Gastrocnemius medialis (tissue), 4 donors: Measurements from ENCODE around the gene CELSR3. TPM values are rescaled to one million over a fixed set of nuclear protein-coding genes. Genes with fewer than 3 reads are reported as not detected.

ENCODE experiments used
- ATAC-seq, 2 donors: fragments of 150-250 bp; one replicate each; pipeline ENCODE4 v1.9.1; 2016
- DNase-seq, 2 donors: peaks; one replicate each; pipeline ENCODE4 v3.0.0-alpha.2; 2019
- H3K27ac ChIP-seq, 4 donors: fragments of 200-600 bp; sonication (generic); 1 replicate in 1 of 4; 2 replicates in 3 of 4; pipeline ENCODE4 v1.5.1; 2016 to 2018; ENCODE audit warnings: mild to moderate bottlenecking in 2 of 4, moderate library complexity in 1 of 4
- H3K27me3 ChIP-seq, 3 donors: fragments of 200-600 bp; sonication (generic) in 2 of 3; 1 replicate in 1 of 3; 2 replicates in 2 of 3; pipeline versions ENCODE4 v1.5.1 to v1.6.0; 2016 to 2019; ENCODE audit warnings: mild to moderate bottlenecking in 1 of 3, moderate library complexity in 1 of 3
- H3K36me3 ChIP-seq, 2 donors: fragments of 200-600 bp; sonication (generic) in 1 of 2; one replicate each; pipeline ENCODE4 v1.5.1; 2017 to 2018
- H3K4me1 ChIP-seq, 2 donors: fragments of 200-600 bp; sonication (generic) in 1 of 2; one replicate each; pipeline ENCODE4 v1.5.1; 2016 to 2017; ENCODE audit warnings: mild to moderate bottlenecking in 2 of 2
- H3K4me3 ChIP-seq, 4 donors: fragments of 200-600 bp; sonication (generic) in 3 of 4; 1 replicate in 1 of 4; 2 replicates in 3 of 4; pipeline ENCODE4 v1.5.1; 2016 to 2019; ENCODE audit warnings: mild to moderate bottlenecking in 2 of 4
- H3K9me3 ChIP-seq, 3 donors: fragments of 200-600 bp; sonication (generic) in 2 of 3; 1 replicate in 1 of 3; 2 replicates in 2 of 3; pipeline ENCODE4 v1.5.1; 2016 to 2019
- POLR2A ChIP-seq, 2 donors: fragments of 450-650 bp; IDR thresholded peaks; one replicate each; pipeline ENCODE4 v1.6.1; 2017; ENCODE audit warnings: antibody characterized with exemption in 2 of 2, mild to moderate bottlenecking in 2 of 2, moderate library complexity in 2 of 2
- in situ Hi-C, 4 donors: fragments of 200-750 bp; cut with MboI; loops; one replicate each; pipeline versions ENCODE4 v1.15.0 to v1.8.0; 2017; ENCODE audit warnings: low sequenced_read_pairs in 4 of 4
- intact Hi-C: fragments of 100-400 bp; cut with DNase I; formaldehyde crosslinking; loops from one replicate; pipeline ENCODE4 v1.15.1; 2023; ENCODE audit warnings: low total_unique reads
- total RNA-seq, 4 donors: library from RNA; depleted of rRNA; stranded (reverse); fragments of >200 nt; gene quantifications; one replicate each; pipeline versions ENCODE4 v1.1.0 to v1.2.3, GENCODE V29; 2016
- TF ChIP-seq, protein P1 (sequence below), 5 experiments: fragments of 450-650 bp in 3 of 5; fragments of 200-600 bp in 2 of 5; sonication (generic) in 2 of 5; IDR thresholded peaks in 4 of 5; conservative IDR thresholded peaks in 1 of 5; 1 replicate in 4 of 5; 2 replicates in 1 of 5; pipeline ENCODE4 v1.5.1; 2016 to 2019; ENCODE audit warnings: antibody characterized with exemption in 5 of 5, mild to moderate bottlenecking in 3 of 5, moderate library complexity in 3 of 5

CELSR3 gene
- total RNA-seq, 4 donors from 2014 or later = 0.02 to 0.25 (median 0.05) TPM; not detected in 1

DNA sequence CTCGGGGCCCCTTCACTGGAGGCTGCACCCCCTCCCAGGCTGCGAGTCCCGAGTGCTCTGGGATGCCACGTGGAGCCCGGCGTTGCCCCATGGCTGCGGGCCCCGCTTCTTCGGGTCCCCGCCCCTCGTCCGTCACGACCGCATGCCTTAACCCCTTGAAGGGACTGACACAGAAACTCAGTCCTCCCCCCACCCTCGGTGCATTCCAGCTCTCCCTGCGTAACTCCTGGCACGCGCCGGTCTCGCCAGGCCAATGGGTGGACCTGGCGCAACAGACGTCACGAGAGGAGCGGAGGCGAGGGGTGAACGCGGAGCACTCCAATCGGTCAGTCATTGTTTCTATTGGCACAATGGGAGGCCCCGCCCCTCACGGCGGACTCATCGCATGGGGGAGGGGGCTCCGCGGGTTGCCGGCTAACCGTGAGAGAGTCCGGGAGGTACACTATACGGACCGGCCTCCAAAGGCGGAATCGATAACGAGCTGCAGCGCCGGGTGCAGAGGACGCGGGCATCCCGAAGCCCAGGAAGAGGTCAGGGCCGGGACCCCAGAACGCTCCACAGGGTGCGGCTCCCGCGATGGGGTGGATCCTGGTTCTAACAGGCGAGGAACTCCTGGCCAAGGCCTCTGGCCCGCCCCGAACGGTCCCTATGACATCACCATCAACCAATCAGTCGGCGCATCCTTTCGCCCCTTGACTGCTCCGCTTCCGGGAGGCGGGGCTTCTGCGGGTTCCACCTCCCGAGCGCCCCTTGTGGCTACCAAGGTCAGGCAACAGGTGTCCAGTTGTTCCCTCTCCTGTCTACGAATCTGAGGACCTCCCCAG lies 1.0 kb upstream of the CELSR3 start:
- in situ Hi-C loops = no loop called here
- Histone ChIP-seq H3K27me3 (peaks cover 26 to 35% (median 35%) of the 10 kb centered on the region in 3 donors), H3K4me1 (peaks cover 5 to 21% of the 10 kb centered on the region in 2 donors), H3K9me3 (no peaks in the 10 kb centered on the region), H3K27ac (peak overlapping the region in 2 of 4 donors; percentile 27 to 28), H3K4me3 (peak overlapping the region; percentile 41 to 61 (median 42)), H3K36me3 (no peaks in the 10 kb centered on the region)
- ATAC-seq (peak; percentile 58 to 70), DNase-seq (peak; percentile 32 to 69)
- intact Hi-C loops = no loop called here
- TF ChIP-seq, protein P1, sequence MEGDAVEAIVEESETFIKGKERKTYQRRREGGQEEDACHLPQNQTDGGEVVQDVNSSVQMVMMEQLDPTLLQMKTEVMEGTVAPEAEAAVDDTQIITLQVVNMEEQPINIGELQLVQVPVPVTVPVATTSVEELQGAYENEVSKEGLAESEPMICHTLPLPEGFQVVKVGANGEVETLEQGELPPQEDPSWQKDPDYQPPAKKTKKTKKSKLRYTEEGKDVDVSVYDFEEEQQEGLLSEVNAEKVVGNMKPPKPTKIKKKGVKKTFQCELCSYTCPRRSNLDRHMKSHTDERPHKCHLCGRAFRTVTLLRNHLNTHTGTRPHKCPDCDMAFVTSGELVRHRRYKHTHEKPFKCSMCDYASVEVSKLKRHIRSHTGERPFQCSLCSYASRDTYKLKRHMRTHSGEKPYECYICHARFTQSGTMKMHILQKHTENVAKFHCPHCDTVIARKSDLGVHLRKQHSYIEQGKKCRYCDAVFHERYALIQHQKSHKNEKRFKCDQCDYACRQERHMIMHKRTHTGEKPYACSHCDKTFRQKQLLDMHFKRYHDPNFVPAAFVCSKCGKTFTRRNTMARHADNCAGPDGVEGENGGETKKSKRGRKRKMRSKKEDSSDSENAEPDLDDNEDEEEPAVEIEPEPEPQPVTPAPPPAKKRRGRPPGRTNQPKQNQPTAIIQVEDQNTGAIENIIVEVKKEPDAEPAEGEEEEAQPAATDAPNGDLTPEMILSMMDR (IDR thresholded peaks at IDR 0.05 in 4 of 5, conservative IDR thresholded peaks at IDR 0.05 in 1 of 5) = peak in 4 of 5 experiments; percentile 13 to 47 (median 32)
- no peak for TF ChIP-seq POLR2A (IDR thresholded peaks at IDR 0.05)

DNA sequence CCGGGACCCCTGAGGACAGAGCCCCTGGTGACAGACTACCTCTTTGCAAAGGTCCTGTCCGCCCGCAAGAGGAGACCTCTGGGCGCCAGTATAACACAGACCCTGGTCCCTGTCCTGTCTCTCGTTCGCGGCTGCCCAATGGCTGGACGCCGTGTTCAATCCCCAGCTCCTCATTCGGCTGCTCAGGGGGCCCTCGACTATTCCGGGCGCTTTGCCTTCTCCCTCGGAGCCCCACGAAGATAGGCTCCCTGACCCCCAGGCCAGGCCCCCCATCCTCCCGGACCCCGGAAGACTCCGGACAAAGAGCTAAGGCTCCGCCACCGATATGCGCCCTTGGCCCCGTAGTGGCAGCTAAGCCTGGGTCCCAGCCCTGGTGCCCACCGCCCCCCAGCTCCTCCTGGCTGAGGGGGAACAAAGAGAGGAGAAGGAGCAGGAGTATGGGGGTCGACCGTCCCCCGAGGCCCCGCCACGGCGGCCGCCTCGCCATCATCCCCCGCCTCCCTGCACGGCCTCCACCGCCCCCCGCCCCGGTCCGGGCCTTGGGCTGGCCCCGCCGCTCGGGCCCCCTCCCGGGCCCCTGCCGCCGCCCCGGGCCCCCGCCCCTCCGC lies 437 bp downstream of the CELSR3 start:
- H3K27me3 ChIP-seq = peaks cover 26 to 35% (median 35%) of the 10 kb centered on the region in 3 donors
- H3K4me3 ChIP-seq = no peak overlapping the region
- DNase-seq (no peak), ATAC-seq (no peak)
- TF ChIP-seq, protein P1 (IDR thresholded peaks at IDR 0.05 in 4 of 5, conservative IDR thresholded peaks at IDR 0.05 in 1 of 5) = no peak
- no peak for TF ChIP-seq POLR2A (IDR thresholded peaks at IDR 0.05)
- H3K27ac ChIP-seq = no peak overlapping the region
- H3K36me3 ChIP-seq = no peaks in the 10 kb centered on the region
- in situ Hi-C loops (no loop called here), intact Hi-C loops (no loop called here)
- H3K4me1 ChIP-seq = peaks cover 5 to 21% of the 10 kb centered on the region in 2 donors
- no peaks in the 10 kb centered on the region for H3K9me3 ChIP-seq

DNA sequence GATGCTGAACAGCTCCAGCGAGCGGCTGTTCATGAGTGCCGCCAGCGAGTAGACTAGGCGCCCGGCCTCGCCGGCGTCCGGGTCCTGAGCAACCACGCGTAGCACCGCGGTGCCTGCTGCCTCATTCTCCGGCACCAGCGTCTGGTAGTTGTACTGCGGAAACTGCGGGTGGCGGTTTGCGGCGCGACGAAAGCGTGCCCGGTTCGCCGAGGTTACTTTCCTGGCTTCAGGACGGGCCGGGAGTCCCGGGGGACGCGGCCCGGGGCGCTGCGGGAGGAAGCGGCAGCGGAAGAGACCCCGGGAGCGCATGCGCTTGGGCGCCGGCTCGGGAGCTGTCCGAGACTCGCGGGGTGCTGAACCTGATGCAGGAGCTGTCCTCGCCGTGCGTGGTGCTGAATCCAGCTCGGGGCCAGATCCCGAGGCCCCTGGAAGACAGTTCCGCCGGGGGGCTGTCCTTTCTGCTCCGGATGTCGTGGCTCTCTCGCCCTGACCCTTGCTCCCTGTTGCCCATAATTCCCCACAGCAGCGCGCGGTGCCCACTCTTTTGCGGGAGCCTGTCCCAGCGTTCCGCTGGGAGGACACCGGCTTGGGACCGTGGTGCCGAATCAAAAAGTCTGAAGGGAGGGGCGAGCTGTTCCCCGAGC lies 1.1 kb downstream of the CELSR3 start:
- peak overlapping the region; percentile 25 to 43 (median 38) for H3K4me3 ChIP-seq
- no peak overlapping the region for H3K27ac ChIP-seq
- in situ Hi-C loops = no loop called here

DNA sequence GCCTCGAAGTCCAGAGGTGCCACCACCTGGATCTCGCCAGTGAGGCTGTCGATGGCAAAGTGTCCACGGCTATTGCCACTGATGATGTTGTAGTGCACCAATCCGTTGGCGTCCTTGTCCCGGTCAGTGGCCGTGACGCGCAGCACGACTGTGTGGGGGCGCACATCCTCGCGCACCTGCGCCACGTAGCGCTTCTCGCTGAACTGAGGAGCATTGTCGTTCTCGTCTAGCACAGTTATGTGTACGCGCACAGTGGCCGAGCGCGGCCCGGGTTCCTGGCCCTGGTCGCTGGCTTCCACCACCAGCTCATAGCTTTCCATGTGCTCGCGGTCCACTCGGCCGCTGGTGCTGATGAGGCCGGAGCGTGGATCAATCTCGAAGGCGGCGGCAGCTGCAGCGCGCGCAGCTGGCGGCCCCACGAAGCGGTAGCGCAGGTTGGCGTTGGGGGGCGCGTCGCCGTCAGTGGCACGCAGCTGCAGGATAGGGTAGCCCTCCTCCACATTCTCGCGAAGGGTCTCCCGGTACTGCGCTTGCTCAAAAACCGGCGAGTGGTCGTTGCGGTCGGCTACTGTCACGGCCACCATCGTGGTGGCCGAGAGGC lies 1.8 kb downstream of the CELSR3 start:
- H3K9me3 ChIP-seq = no peaks in the 10 kb centered on the region
- no peak overlapping the region for H3K27ac ChIP-seq
- peak overlapping the region in 2 of 4 donors; percentile 34 to 43 for H3K4me3 ChIP-seq
- TF ChIP-seq, protein P1 (IDR thresholded peaks at IDR 0.05 in 4 of 5, conservative IDR thresholded peaks at IDR 0.05 in 1 of 5) = no peak
- TF ChIP-seq POLR2A (IDR thresholded peaks at IDR 0.05) = no peak
- no peak for ATAC-seq
- no peaks in the 10 kb centered on the region for H3K36me3 ChIP-seq
- H3K4me1 ChIP-seq = peaks cover 5 to 27% of the 10 kb centered on the region in 2 donors
- peaks cover 26 to 35% (median 35%) of the 10 kb centered on the region in 3 donors for H3K27me3 ChIP-seq
- intact Hi-C loops = no loop called here
- in situ Hi-C loops = no loop called here
- DNase-seq = no peak

More for the DNA sequence above, 1.1 kb downstream of the CELSR3 start:
- intact Hi-C loops = no loop called here
- peaks cover 5 to 25% of the 10 kb centered on the region in 2 donors for H3K4me1 ChIP-seq
- H3K27me3 ChIP-seq = peaks cover 26 to 35% (median 35%) of the 10 kb centered on the region in 3 donors
- DNase-seq = peak in 1 of 2 donors; percentile 24
- no peaks in the 10 kb centered on the region for H3K36me3 ChIP-seq
- TF ChIP-seq POLR2A (IDR thresholded peaks at IDR 0.05) = no peak
- TF ChIP-seq, protein P1 (IDR thresholded peaks at IDR 0.05 in 4 of 5, conservative IDR thresholded peaks at IDR 0.05 in 1 of 5) = no peak
- H3K9me3 ChIP-seq = no peaks in the 10 kb centered on the region
- ATAC-seq = peak in 1 of 2 donors; percentile 54
